Keratinocyte (primary cell): ENCODE data around the gene BTF3L4. TPM values are rescaled to one million over a fixed set of nuclear protein-coding genes. Genes with fewer than 3 reads are reported as not detected.
A peak's percentile ranks its signal among the peaks of the same experiment; 100 is the strongest.

ENCODE experiments used
- DNase-seq: peaks from one replicate; pipeline ENCODE4 v3.0.0-alpha.2; 2011; ENCODE audit warnings: low read depth, missing footprints, low spot score
- FAIRE-seq: peaks from 2 replicates; lab custom pipeline; 2011; peaks lifted over from hg19 to GRCh38; lab: Jason Lieb, UNC
- H2AFZ ChIP-seq: 2 replicates; pipeline ENCODE4 v1.6.0; 2012; ENCODE audit warnings: low read length, control low read depth, inconsistent platforms; ENCODE audit not compliant: control insufficient read depth
- H3K27ac ChIP-seq: 2 replicates; pipeline ENCODE4 v1.5.1; 2011; ENCODE audit warnings: low read length; ENCODE audit not compliant: control insufficient read depth, insufficient read depth
- H3K27me3 ChIP-seq: 3 replicates; pipeline ENCODE4 v1.6.0; 2011; ENCODE audit warnings: low read length; ENCODE audit not compliant: control insufficient read depth, insufficient read depth; ENCODE audit errors: extremely low read depth
- H3K36me3 ChIP-seq, 2 experiments: 2 replicates in 1 of 2; 3 replicates in 1 of 2; pipeline ENCODE4 v1.5.1; 2011; ENCODE audit warnings: low read length in 2 of 2, mild to moderate bottlenecking in 1 of 2; ENCODE audit not compliant: control insufficient read depth in 2 of 2, insufficient read depth in 2 of 2; ENCODE audit errors: extremely low read depth in 1 of 2
- H3K4me1 ChIP-seq: 3 replicates; pipeline ENCODE4 v1.5.1; 2011; ENCODE audit warnings: low read length; ENCODE audit not compliant: control insufficient read depth, insufficient read depth; ENCODE audit errors: extremely low read depth
- H3K4me2 ChIP-seq: 3 replicates; pipeline ENCODE4 v1.6.0; 2011; ENCODE audit warnings: low read depth, low read length; ENCODE audit not compliant: control insufficient read depth, insufficient read depth; ENCODE audit errors: extremely low read depth
- H3K4me3 ChIP-seq, 3 experiments: fragments of 200-600 bp in 1 of 3; sonication (generic) in 1 of 3; 2 replicates in 2 of 3; 3 replicates in 1 of 3; pipeline ENCODE4 v1.5.1; 2011 to 2016; ENCODE audit warnings: low read length in 3 of 3, mild to moderate bottlenecking in 3 of 3, control low read depth in 2 of 3, inconsistent platforms in 1 of 3, low read depth in 1 of 3, mixed read lengths in 1 of 3, mixed run types in 1 of 3, moderate library complexity in 1 of 3; ENCODE audit not compliant: control insufficient read depth in 2 of 3, insufficient read depth in 2 of 3; ENCODE audit errors: extremely low read depth in 1 of 3
- H3K79me2 ChIP-seq: 2 replicates; pipeline ENCODE4 v1.6.0; 2012; ENCODE audit warnings: low read length; ENCODE audit not compliant: control insufficient read depth, insufficient read depth
- H3K9ac ChIP-seq: 3 replicates; pipeline ENCODE4 v1.6.0; 2011; ENCODE audit warnings: low read length; ENCODE audit not compliant: control insufficient read depth, insufficient read depth; ENCODE audit errors: extremely low read depth
- H3K9me1 ChIP-seq: 3 replicates; pipeline ENCODE4 v1.6.0; 2011; ENCODE audit warnings: low read length; ENCODE audit not compliant: control insufficient read depth, insufficient read depth; ENCODE audit errors: extremely low read depth
- H3K9me3 ChIP-seq: 2 replicates; pipeline ENCODE4 v1.5.1; 2012; ENCODE audit warnings: low read depth, low read length; ENCODE audit not compliant: control insufficient read depth
- H4K20me1 ChIP-seq: 3 replicates; pipeline ENCODE4 v1.6.0; 2011; ENCODE audit warnings: low read length; ENCODE audit not compliant: control insufficient read depth, insufficient read depth; ENCODE audit errors: extremely low read depth
- CTCF ChIP-seq, 3 experiments: IDR thresholded peaks in 1 of 3; conservative IDR thresholded peaks in 1 of 3; optimal IDR thresholded peaks in 1 of 3; 2 replicates in 2 of 3; 3 replicates in 1 of 3; pipeline versions ENCODE3 to v1.5.1; 2011; ENCODE audit warnings: low read length in 3 of 3, mild to moderate bottlenecking in 3 of 3, moderate library complexity in 2 of 3, control low read depth in 1 of 3, inconsistent platforms in 1 of 3; ENCODE audit not compliant: insufficient read depth in 2 of 3; ENCODE audit errors: extremely low read depth in 1 of 3
- EZH2 ChIP-seq: IDR thresholded peaks from one replicate; pipeline ENCODE4 v1.6.1; 2012; ENCODE audit warnings: inconsistent platforms, mild to moderate bottlenecking, low read length, moderate library complexity
- dilution Hi-C: fragments of 300-500 bp; cut with MboI; formaldehyde crosslinking; loops from one replicate; pipeline ENCODE4 v1.7.0; 2020; ENCODE audit warnings: low sequenced_read_pairs; ENCODE audit not compliant: extremely low pct_ligation_motif_present
- polyA plus RNA-seq, 5 experiments: library from polyadenylated mRNA; depleted of rRNA in 3 of 5; stranded (reverse) in 3 of 5; stranded (forward) in 1 of 5; unstranded in 1 of 5; fragments of >200 nt; gene quantifications; 1 replicate in 1 of 5; 2 replicates in 3 of 5; 3 replicates in 1 of 5; pipeline versions ENCODE4 v1.2.1 to v1.2.3, GENCODE V29; 2011 to 2012; ENCODE audit warnings: missing spikeins in 2 of 5, low read depth in 1 of 5, low replicate concordance in 1 of 5

The BTF3L4 gene
- polyA plus RNA-seq, 1 donor (not counting 4 experiments of a cell fraction or from before 2014, with no cell fraction given) = 55.4 TPM

- H3K9me1 ChIP-seq = no peaks in the 10 kb centered on the region
- H3K27me3 ChIP-seq = no peaks in the 10 kb centered on the region
- DNase-seq (no peak), FAIRE-seq (no peak)
- H4K20me1 ChIP-seq = no peaks in the 10 kb centered on the region
- peaks cover 1 to 12% of the 10 kb centered on the region in 2 experiments for H3K36me3 ChIP-seq
- H3K79me2 ChIP-seq = peaks cover 56% of the 10 kb centered on the region
- TF ChIP-seq CTCF (optimal IDR thresholded peaks at IDR 0.05 in 1 of 3, IDR thresholded peaks at IDR 0.05 in 1 of 3, conservative IDR thresholded peaks at IDR 0.05 in 1 of 3; ENCODE audit: extremely low read depth in 1 of 3, insufficient read depth in 2 of 3, low read length in 3 of 3) = no peak
- TF ChIP-seq EZH2 = no peak
- H3K27ac ChIP-seq = peak overlapping the region; percentile 93
- dilution Hi-C loops = no loop called here
- H2AFZ ChIP-seq = peak overlapping the region; percentile 73
- peaks cover 27% of the 10 kb centered on the region for H3K4me1 ChIP-seq
- no peaks in the 10 kb centered on the region for H3K9me3 ChIP-seq
- peak overlapping the region; percentile 70 to 96 (median 87) for H3K4me3 ChIP-seq
- peak overlapping the region; percentile 83 for H3K4me2 ChIP-seq
- H3K9ac ChIP-seq = peak overlapping the region; percentile 85
Observed at GRCh38 chr1:52056937-52057231, 789 bp downstream of the BTF3L4 start.

- Histone ChIP-seq H3K27me3 (no peaks in the 10 kb centered on the region), H3K4me1 (peaks cover 27% of the 10 kb centered on the region), H3K4me2 (peak overlapping the region; percentile 83), H3K9me1 (no peaks in the 10 kb centered on the region), H3K9ac (peak overlapping the region; percentile 85), H4K20me1 (no peaks in the 10 kb centered on the region), H2AFZ (no peak overlapping the region), H3K9me3 (no peaks in the 10 kb centered on the region), H3K36me3 (peaks cover 1 to 9% of the 10 kb centered on the region in 2 experiments), H3K79me2 (peaks cover 57% of the 10 kb centered on the region), H3K4me3 (peak overlapping the region; percentile 70 to 96 (median 87)), H3K27ac (peak overlapping the region; percentile 93)
- dilution Hi-C loops = no loop called here
- FAIRE-seq = no peak
- TF ChIP-seq EZH2 (no peak), CTCF (optimal IDR thresholded peaks at IDR 0.05 in 1 of 3, IDR thresholded peaks at IDR 0.05 in 1 of 3, conservative IDR thresholded peaks at IDR 0.05 in 1 of 3; ENCODE audit: extremely low read depth in 1 of 3, insufficient read depth in 2 of 3, low read length in 3 of 3) (no peak)
- no peak for DNase-seq
Observed at GRCh38 chr1:52057255-52057654, 1.2 kb downstream of the BTF3L4 start.
